Tibial nerve (tissue), 4 donors: ENCODE results near the gene PFN3. TPM values are rescaled to one million over a fixed set of nuclear protein-coding genes. Genes with fewer than 3 reads are reported as not detected.

Experiments used
- DNase-seq, 2 donors: peaks; one replicate each; pipeline ENCODE4 v3.0.0-alpha.2; 2019; ENCODE audit warnings: low spot score in 2 of 2
- H3K27ac ChIP-seq, 4 donors: fragments of 200-600 bp; sonication (generic) in 3 of 4; one replicate each; pipeline ENCODE4 v1.5.1; 2017 to 2019; ENCODE audit warnings: mild to moderate bottlenecking in 1 of 4
- H3K27me3 ChIP-seq, 2 donors: fragments of 200-600 bp; sonication (generic) in 1 of 2; one replicate each; pipeline versions ENCODE4 v1.5.1 to v1.6.0; 2017 to 2019
- H3K36me3 ChIP-seq, 3 donors: fragments of 200-600 bp; sonication (generic); one replicate each; pipeline ENCODE4 v1.5.1; 2018 to 2019
- H3K4me1 ChIP-seq, 4 donors: fragments of 200-600 bp; sonication (generic) in 3 of 4; one replicate each; pipeline ENCODE4 v1.5.1; 2017 to 2019
- H3K4me3 ChIP-seq, 4 donors: fragments of 200-600 bp; sonication (generic) in 3 of 4; one replicate each; pipeline ENCODE4 v1.5.1; 2017 to 2019; ENCODE audit warnings: mild to moderate bottlenecking in 1 of 4, moderate library complexity in 1 of 4
- H3K9me3 ChIP-seq, 4 donors: fragments of 200-600 bp; sonication (generic) in 3 of 4; one replicate each; pipeline ENCODE4 v1.5.1; 2017 to 2019
- EP300 ChIP-seq, 2 donors: sonication (generic); formaldehyde crosslinking; IDR thresholded peaks; one replicate each; pipeline ENCODE4 v1.6.1; 2017; ENCODE audit warnings: antibody characterized with exemption in 2 of 2, mild to moderate bottlenecking in 1 of 2
- POLR2A ChIP-seq, 2 donors: fragments of 450-650 bp; IDR thresholded peaks; one replicate each; pipeline ENCODE4 v1.6.1; 2017; ENCODE audit warnings: antibody characterized with exemption in 2 of 2, mild to moderate bottlenecking in 2 of 2, moderate library complexity in 2 of 2
- WGBS, 2 donors: methylation state at CpG; one replicate each; pipeline ENCODE4 v1.1.5; 2018; 5-methylcytosine and 5-hydroxymethylcytosine counted together
- total RNA-seq, 4 donors: library from RNA; depleted of rRNA; stranded (reverse); fragments of >200 nt; gene quantifications; one replicate each; pipeline ENCODE4 v1.1.0, GENCODE V29; 2016
- TF ChIP-seq, protein P1 (sequence below), 5 experiments: fragments of 200-600 bp in 3 of 5; fragments of 450-650 bp in 2 of 5; sonication (generic) in 3 of 5; IDR thresholded peaks; one replicate each; pipeline ENCODE4 v1.5.1; 2016 to 2019; ENCODE audit warnings: antibody characterized with exemption in 5 of 5, mild to moderate bottlenecking in 3 of 5, moderate library complexity in 2 of 5

Gene PFN3
- total RNA-seq, 4 donors from 2014 or later, result not detected

DNA sequence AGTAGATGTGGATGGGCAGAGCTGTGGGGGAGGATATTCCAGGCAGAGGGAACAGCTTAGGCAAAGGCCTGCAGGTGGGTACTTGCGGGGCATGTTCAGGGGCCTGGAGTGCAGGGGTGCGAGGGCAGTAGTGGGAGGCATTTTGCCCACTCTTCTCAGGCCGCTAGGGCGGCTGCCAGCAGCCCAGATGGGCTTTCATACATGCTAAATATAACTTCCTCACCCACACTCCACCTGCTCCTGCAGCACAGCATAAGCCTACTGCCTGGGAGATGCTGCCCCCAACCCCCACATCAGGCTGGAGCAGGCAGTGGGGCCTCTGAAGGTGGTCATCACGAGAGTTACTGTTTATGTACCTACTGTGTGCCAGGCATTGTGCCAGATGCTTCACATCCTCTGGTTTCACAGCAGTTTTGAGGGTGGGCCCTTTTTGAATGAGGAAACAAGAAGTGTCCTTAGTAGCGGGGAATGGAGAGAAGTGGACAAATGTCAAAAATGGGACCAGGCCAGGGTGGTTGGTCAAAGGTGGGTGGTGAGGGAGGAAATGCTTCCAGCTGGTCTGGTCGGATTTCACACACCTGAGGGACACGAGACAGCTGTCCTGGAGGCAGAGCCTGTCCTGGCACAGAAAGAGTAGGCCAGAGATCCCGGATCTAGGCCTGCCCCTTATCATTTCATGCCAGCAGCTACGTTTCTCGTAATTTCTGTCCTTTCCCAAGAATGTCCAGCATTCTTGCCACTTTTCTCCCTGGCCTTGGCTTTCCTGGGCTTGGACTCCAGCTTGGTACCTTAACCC lies 30.6 kb downstream of the PFN3 start:
- WGBS, 2 donors, result 73 to 82% methylated on average over 11 of the region's 11 CpGs
- H3K36me3 ChIP-seq, result no peaks in the 10 kb centered on the region
- no peak overlapping the region for H3K27ac ChIP-seq
- TF ChIP-seq EP300 (IDR thresholded peaks at IDR 0.05) (no peak), POLR2A (IDR thresholded peaks at IDR 0.05) (no peak)
- TF ChIP-seq, protein P1, sequence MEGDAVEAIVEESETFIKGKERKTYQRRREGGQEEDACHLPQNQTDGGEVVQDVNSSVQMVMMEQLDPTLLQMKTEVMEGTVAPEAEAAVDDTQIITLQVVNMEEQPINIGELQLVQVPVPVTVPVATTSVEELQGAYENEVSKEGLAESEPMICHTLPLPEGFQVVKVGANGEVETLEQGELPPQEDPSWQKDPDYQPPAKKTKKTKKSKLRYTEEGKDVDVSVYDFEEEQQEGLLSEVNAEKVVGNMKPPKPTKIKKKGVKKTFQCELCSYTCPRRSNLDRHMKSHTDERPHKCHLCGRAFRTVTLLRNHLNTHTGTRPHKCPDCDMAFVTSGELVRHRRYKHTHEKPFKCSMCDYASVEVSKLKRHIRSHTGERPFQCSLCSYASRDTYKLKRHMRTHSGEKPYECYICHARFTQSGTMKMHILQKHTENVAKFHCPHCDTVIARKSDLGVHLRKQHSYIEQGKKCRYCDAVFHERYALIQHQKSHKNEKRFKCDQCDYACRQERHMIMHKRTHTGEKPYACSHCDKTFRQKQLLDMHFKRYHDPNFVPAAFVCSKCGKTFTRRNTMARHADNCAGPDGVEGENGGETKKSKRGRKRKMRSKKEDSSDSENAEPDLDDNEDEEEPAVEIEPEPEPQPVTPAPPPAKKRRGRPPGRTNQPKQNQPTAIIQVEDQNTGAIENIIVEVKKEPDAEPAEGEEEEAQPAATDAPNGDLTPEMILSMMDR (IDR thresholded peaks at IDR 0.05), result no peak
- DNase-seq, result no peak
- H3K27me3 ChIP-seq, result peaks cover 0 to 6% of the 10 kb centered on the region in 2 donors
- no peaks in the 10 kb centered on the region for H3K9me3 ChIP-seq
- peaks cover 0 to 40% (median 13%) of the 10 kb centered on the region in 4 donors for H3K4me1 ChIP-seq
- no peak overlapping the region for H3K4me3 ChIP-seq

DNA sequence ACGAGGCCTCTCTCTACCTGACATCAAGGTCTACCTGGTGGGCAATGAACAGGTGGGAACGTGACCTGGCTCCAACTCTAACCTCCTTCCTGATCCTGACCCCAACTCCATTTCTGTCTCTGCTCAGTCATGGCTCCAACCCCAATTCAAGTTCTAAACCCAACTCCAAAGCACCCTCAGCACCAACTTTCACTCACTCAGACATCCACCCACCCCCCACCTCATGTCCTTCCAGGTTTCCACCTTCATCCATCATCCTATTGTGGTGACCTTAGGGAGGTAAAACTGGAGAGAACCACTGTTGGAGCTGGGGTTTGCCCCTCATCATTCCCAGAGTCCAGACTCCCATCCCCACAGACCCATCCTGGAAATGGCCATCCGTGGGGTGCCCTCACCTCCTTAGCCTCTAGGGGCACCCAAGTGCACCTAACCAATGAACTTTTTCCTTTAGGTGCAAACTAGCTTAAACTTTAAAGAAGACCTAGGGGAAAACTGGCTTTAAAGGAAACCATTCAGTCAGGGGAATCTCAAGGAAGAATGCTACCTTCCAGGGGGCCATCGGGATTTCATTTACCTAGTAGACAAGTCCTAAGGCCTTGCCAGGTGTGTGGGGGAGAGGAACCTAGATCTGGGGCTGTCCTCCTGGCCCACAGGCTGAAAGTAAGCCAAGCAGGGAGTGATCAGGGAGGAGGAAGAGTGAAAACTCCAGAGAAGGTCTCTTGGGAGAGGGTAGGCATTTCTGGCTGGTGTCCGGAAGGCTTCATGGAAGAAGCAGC lies 31.4 kb downstream of the PFN3 start:
- H3K4me1 ChIP-seq, result peaks cover 0 to 46% (median 13%) of the 10 kb centered on the region in 4 donors
- 66 to 78% methylated on average over 5 of the region's 5 CpGs for WGBS, 2 donors

DNA sequence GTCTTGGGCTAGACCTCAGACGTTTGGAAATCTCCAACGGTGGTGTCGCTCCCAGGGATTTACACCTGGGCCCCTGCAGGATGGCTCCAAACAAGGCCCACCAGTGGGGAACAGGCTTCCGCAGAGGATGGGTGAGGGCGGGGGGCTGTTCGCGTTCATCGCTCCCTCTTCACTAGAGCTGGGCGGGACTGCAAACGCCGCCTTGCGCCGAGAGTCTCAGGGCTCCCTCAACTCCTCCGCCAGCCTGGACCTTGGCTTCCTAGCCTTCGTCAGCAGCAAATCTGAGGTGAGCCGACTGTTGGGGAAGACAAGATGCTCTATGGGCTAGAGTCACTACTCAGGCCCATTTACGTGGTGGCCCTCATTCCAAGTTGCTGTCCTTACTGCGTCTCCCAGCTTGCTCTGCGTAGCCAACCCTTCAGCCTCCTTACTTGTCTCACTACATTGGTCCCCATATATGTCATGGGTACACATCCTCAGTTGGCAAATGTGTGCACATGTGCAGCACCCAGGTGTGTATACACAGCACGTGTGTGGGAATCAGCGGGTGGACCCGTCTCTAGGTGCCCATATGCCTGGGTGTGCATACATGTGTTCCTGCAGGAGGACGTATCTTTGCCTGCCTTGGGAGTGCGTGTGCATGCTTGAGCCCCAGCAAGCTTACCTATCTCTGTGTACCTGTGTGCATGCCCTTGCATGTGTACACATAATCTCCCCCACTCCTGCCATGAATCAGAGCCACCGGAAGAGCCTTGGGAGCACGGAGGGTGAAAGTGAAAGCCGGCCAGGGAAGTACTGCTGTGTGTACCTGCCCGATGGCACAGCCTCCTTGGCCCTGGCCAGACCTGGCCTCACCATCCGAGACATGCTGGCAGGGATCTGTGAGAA lies 32.2 kb downstream of the PFN3 start:
- Histone ChIP-seq H3K27ac (no peak overlapping the region), H3K4me1 (peaks cover 0 to 54% (median 19%) of the 10 kb centered on the region in 4 donors), H3K27me3 (peaks cover 0 to 6% of the 10 kb centered on the region in 2 donors), H3K4me3 (peak overlapping the region in 2 of 4 donors; percentile 47 to 58), H3K36me3 (no peaks in the 10 kb centered on the region), H3K9me3 (no peaks in the 10 kb centered on the region)
- 71 to 80% methylated on average over 29 of the region's 29 CpGs for WGBS, 2 donors
- DNase-seq, result no peak
- TF ChIP-seq POLR2A (IDR thresholded peaks at IDR 0.05), result no peak
- TF ChIP-seq, protein P1 (IDR thresholded peaks at IDR 0.05), result no peak
- TF ChIP-seq EP300 (IDR thresholded peaks at IDR 0.05), result no peak

More for the DNA sequence above, 31.4 kb downstream of the PFN3 start:
- no peak for DNase-seq
- H3K27me3 ChIP-seq, result peaks cover 0 to 6% of the 10 kb centered on the region in 2 donors
- H3K36me3 ChIP-seq, result no peaks in the 10 kb centered on the region
- no peaks in the 10 kb centered on the region for H3K9me3 ChIP-seq
- H3K27ac ChIP-seq, result no peak overlapping the region
- TF ChIP-seq, protein P1 (IDR thresholded peaks at IDR 0.05), result peak in 4 of 5 experiments; percentile 29 to 55 (median 48)
- TF ChIP-seq POLR2A (IDR thresholded peaks at IDR 0.05), result no peak
- no peak overlapping the region for H3K4me3 ChIP-seq

DNA sequence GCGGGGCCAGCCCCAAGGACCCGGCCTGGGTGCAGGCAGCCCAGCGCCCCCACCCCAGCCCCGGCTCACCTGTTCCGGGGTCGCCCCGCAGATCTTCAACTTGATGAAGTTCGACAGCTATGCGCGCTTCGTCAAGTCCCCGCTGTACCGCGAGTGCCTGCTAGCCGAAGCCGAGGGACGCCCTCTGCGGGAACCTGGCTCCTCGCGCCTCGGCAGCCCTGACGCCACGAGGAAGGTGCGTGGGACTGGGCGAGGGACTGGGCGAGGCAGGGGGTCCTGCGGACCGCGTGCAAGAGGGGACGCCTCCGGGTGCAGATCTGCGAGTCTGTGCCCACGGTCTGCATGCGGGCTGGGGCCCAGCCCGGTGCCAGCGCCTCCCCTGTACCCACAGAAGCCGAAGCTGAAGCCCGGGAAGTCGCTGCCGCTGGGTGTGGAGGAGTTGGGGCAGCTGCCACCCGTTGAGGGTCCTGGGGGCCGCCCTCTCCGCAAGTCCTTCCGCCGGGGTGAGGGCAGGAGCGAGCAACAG lies 33.1 kb downstream of the PFN3 start:
- DNase-seq, result no peak
- WGBS, 2 donors, result 27% methylated on average over 40 to 46 of the region's 46 CpGs
- Histone ChIP-seq H3K36me3 (no peaks in the 10 kb centered on the region), H3K9me3 (no peaks in the 10 kb centered on the region), H3K4me3 (peak overlapping the region; percentile 31 to 58 (median 44)), H3K27ac (peak overlapping the region in 2 of 4 donors; percentile 60 to 90), H3K4me1 (peaks cover 0 to 62% (median 27%) of the 10 kb centered on the region in 4 donors), H3K27me3 (peaks cover 0 to 6% of the 10 kb centered on the region in 2 donors)
- TF ChIP-seq EP300 (IDR thresholded peaks at IDR 0.05), result no peak
- TF ChIP-seq POLR2A (IDR thresholded peaks at IDR 0.05), result no peak
- TF ChIP-seq, protein P1 (IDR thresholded peaks at IDR 0.05), result no peak
